Loucy (cell line): ENCODE results near the gene HS3ST3B1.

Experiments used
- H2AFZ ChIP-seq: fragments of 200-600 bp; sonication (generic); 2 replicates; pipeline ENCODE4 v1.6.0; 2016; ENCODE audit warnings: antibody characterized with exemption, mild to moderate bottlenecking, low read length, moderate library complexity
- H3F3A ChIP-seq: fragments of 200-600 bp; 2 replicates; pipeline ENCODE4 v1.6.0; 2016; ENCODE audit warnings: antibody characterized with exemption, low read depth, mild to moderate bottlenecking
- H3K27me3 ChIP-seq: fragments of 200-600 bp; sonication (generic); 2 replicates; pipeline ENCODE4 v1.6.1; 2014; ENCODE audit warnings: low read length, mild to moderate bottlenecking; ENCODE audit not compliant: insufficient read depth, poor library complexity, severe bottlenecking
- H3K36me3 ChIP-seq: fragments of 200-600 bp; sonication (generic); 2 replicates; pipeline ENCODE4 v1.6.1; 2016; ENCODE audit warnings: low read length; ENCODE audit not compliant: insufficient read depth
- H3K4me1 ChIP-seq: fragments of 200-600 bp; sonication (generic); 2 replicates; pipeline ENCODE4 v1.5.1; 2014; ENCODE audit warnings: low read length, mild to moderate bottlenecking; ENCODE audit not compliant: insufficient read depth, poor library complexity, severe bottlenecking
- H3K4me2 ChIP-seq: fragments of 200-600 bp; sonication (generic); 2 replicates; pipeline ENCODE4 v1.6.0; 2014; ENCODE audit warnings: antibody characterized with exemption, low read length, low read depth, mild to moderate bottlenecking; ENCODE audit not compliant: poor library complexity, severe bottlenecking
- H3K4me3 ChIP-seq: fragments of 200-600 bp; sonication (generic); 2 replicates; pipeline ENCODE4 v1.5.1; 2014; ENCODE audit warnings: low read length, mild to moderate bottlenecking, mixed read lengths; ENCODE audit not compliant: poor library complexity, severe bottlenecking
- H3K79me2 ChIP-seq: fragments of 200-600 bp; sonication (generic); 2 replicates; pipeline ENCODE4 v1.6.1; 2014; ENCODE audit warnings: low read length; ENCODE audit not compliant: insufficient read depth
- H3K9ac ChIP-seq: fragments of 200-600 bp; sonication (generic); 2 replicates; pipeline ENCODE4 v1.6.0; 2014; ENCODE audit warnings: mild to moderate bottlenecking, low read depth, low read length, moderate library complexity; ENCODE audit not compliant: poor library complexity, severe bottlenecking
- H3K9me2 ChIP-seq: fragments of 200-600 bp; sonication (generic); replicated peaks from 2 replicates; pipeline ENCODE4 v1.6.1; 2016; ENCODE audit warnings: low read depth, low read length, mixed read lengths
- H3K9me3 ChIP-seq: fragments of 200-600 bp; sonication (generic); 2 replicates; pipeline ENCODE4 v1.6.1; 2014; ENCODE audit warnings: mild to moderate bottlenecking, antibody characterized with exemption, low read length, low read depth; ENCODE audit not compliant: insufficient read depth
- H4K20me1 ChIP-seq: fragments of 200-600 bp; sonication (generic); 2 replicates; pipeline ENCODE4 v1.6.0; 2014; ENCODE audit warnings: antibody characterized with exemption, low read length, mild to moderate bottlenecking; ENCODE audit not compliant: insufficient read depth, poor library complexity, severe bottlenecking
- EZH2phosphoT487 ChIP-seq: fragments of 200-600 bp; IDR thresholded peaks from 2 replicates; pipeline ENCODE4 v1.6.1; 2018; ENCODE audit warnings: antibody characterized with exemption, mild to moderate bottlenecking, moderate library complexity, borderline replicate concordance
- TF ChIP-seq, protein P1 (sequence below): fragments of 200-600 bp; sonication (generic); conservative IDR thresholded peaks from 2 replicates; pipeline ENCODE4 v1.5.1; 2014; ENCODE audit warnings: mild to moderate bottlenecking, antibody characterized with exemption, low read length

The HS3ST3B1 gene

GRCh38 chr17:14354807-14355206, 53.9 kb downstream of the HS3ST3B1 start:
- H2AFZ ChIP-seq: no peak overlapping the region
- H3K4me1 ChIP-seq: no peaks in the 10 kb centered on the region
- H3K9ac ChIP-seq: no peak overlapping the region
- no peaks in the 10 kb centered on the region for H3F3A ChIP-seq
- peaks cover 5% of the 10 kb centered on the region; the same call in 1 of the 2 replicates for H3K9me3 ChIP-seq
- H3K36me3 ChIP-seq: no peaks in the 10 kb centered on the region
- no peaks in the 10 kb centered on the region for H3K79me2 ChIP-seq
- no peaks in the 10 kb centered on the region for H4K20me1 ChIP-seq
- H3K4me3 ChIP-seq: no peak overlapping the region
- TF ChIP-seq, protein P1, sequence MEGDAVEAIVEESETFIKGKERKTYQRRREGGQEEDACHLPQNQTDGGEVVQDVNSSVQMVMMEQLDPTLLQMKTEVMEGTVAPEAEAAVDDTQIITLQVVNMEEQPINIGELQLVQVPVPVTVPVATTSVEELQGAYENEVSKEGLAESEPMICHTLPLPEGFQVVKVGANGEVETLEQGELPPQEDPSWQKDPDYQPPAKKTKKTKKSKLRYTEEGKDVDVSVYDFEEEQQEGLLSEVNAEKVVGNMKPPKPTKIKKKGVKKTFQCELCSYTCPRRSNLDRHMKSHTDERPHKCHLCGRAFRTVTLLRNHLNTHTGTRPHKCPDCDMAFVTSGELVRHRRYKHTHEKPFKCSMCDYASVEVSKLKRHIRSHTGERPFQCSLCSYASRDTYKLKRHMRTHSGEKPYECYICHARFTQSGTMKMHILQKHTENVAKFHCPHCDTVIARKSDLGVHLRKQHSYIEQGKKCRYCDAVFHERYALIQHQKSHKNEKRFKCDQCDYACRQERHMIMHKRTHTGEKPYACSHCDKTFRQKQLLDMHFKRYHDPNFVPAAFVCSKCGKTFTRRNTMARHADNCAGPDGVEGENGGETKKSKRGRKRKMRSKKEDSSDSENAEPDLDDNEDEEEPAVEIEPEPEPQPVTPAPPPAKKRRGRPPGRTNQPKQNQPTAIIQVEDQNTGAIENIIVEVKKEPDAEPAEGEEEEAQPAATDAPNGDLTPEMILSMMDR: no peak
- TF ChIP-seq EZH2phosphoT487: no peak
- H3K4me2 ChIP-seq: no peak overlapping the region
- H3K9me2 ChIP-seq: no peaks in the 10 kb centered on the region
- no peaks in the 10 kb centered on the region for H3K27me3 ChIP-seq

GRCh38 chr17:14355556-14355955, 54.7 kb downstream of the HS3ST3B1 start:
- H4K20me1 ChIP-seq: no peaks in the 10 kb centered on the region
- H3K36me3 ChIP-seq: no peaks in the 10 kb centered on the region
- no peak overlapping the region for H2AFZ ChIP-seq
- peaks cover 5% of the 10 kb centered on the region; the same call in 1 of the 2 replicates for H3K9me3 ChIP-seq
- H3K4me2 ChIP-seq: no peak overlapping the region
- TF ChIP-seq, protein P1: no peak
- no peak for TF ChIP-seq EZH2phosphoT487
- no peaks in the 10 kb centered on the region for H3K9me2 ChIP-seq
- H3K27me3 ChIP-seq: no peaks in the 10 kb centered on the region
- no peak overlapping the region for H3K4me3 ChIP-seq
- H3K4me1 ChIP-seq: no peaks in the 10 kb centered on the region
- H3K79me2 ChIP-seq: no peaks in the 10 kb centered on the region
- no peak overlapping the region for H3K9ac ChIP-seq
- no peaks in the 10 kb centered on the region for H3F3A ChIP-seq

DNA sequence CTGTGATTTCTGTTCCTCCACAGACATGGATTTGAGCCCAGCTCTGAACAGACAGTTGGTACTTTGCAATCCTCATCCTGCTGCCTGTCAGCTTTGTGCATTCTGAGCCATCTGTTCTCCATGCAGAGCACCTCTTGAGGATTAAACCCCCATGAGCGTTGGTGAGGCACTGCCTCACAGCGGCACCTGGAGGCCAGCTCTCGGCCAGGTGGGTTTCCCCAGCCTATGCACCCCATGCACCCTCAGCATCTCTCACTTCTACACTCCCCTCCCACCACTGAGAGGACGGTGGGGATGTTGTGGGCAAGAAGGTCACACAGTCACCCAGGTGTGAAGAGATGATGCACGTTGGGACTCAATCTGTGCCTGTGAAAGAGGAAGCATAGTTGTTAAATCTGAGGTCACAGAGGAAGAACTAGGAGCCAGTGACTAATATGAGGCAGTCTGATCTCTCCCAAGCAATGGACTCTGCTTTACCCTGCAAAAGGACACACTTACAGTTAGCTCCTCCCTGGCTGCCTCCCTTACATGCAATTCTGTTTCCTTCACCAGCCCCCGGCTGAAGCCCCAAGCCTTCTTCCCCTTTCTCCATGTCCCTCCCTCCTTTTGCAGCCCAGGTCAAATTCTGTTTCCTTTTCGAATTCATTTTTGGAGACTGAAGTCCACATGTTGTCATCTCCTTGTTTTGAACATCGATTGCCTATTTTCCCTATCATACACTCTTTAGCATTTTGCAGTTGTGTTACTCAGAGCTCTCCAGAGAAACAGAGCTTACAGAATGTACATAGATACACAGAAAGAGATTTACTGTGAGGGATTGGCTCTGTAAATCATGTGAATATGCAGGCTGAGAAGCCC, 58.5 kb downstream of the HS3ST3B1 start:
- H3K36me3 ChIP-seq: no peaks in the 10 kb centered on the region
- no peaks in the 10 kb centered on the region for H3K79me2 ChIP-seq
- H3K4me1 ChIP-seq: no peaks in the 10 kb centered on the region
- no peak overlapping the region for H3K4me2 ChIP-seq
- no peaks in the 10 kb centered on the region for H3K27me3 ChIP-seq
- H3F3A ChIP-seq: no peaks in the 10 kb centered on the region
- TF ChIP-seq EZH2phosphoT487: no peak
- TF ChIP-seq, protein P1: no peak
- H3K9me3 ChIP-seq: no peaks in the 10 kb centered on the region
- no peaks in the 10 kb centered on the region for H3K9me2 ChIP-seq
- H3K4me3 ChIP-seq: no peak overlapping the region
- no peak overlapping the region for H3K9ac ChIP-seq
- no peaks in the 10 kb centered on the region for H4K20me1 ChIP-seq
- no peak overlapping the region for H2AFZ ChIP-seq
